ENCODE measurements around the gene ETFBKMT.

The ETFBKMT gene

GRCh38 chr12:31659087-31659942 is at the start of gene ETFBKMT:
TSS of gene ETFBKMT (plus strand) at chr12:31659688. CDS start at chr12:31661954, 2,266 bp downstream.
- DNase-seq = peak; percentile 94 to 98

GRCh38 chr12:31612819-31613218 is 46.7 kb upstream of the ETFBKMT start:
- DNase-seq = no peak

- DNase-seq = no peak
These were observed 41.1 kb upstream of the ETFBKMT start for GRCh38 chr12:31618228-31619025.

GRCh38 chr12:31620311-31620710 is 39.2 kb upstream of the ETFBKMT start:
- DNase-seq = no peak

GRCh38 chr12:31622038-31622437 is 37.5 kb upstream of the ETFBKMT start:
- DNase-seq = no peak

- no peak for DNase-seq
These were observed 33.1 kb upstream of the ETFBKMT start for GRCh38 chr12:31626270-31626995.

GRCh38 chr12:31627456-31628054 is 31.9 kb upstream of the ETFBKMT start:
- no peak for DNase-seq

- no peak for DNase-seq
These were observed 29.4 kb upstream of the ETFBKMT start for GRCh38 chr12:31629756-31630732.

GRCh38 chr12:31631023-31631724 is 28.3 kb upstream of the ETFBKMT start:
- DNase-seq = no peak

GRCh38 chr12:31631809-31632208 is 27.7 kb upstream of the ETFBKMT start:
- DNase-seq = no peak

GRCh38 chr12:31633464-31633863 is 26.0 kb upstream of the ETFBKMT start:
- no peak for DNase-seq

- DNase-seq = no peak
These were observed 24.9 kb upstream of the ETFBKMT start for GRCh38 chr12:31634620-31635019.

- no peak for DNase-seq
These were observed 17.9 kb upstream of the ETFBKMT start for GRCh38 chr12:31641509-31642090.

GRCh38 chr12:31644536-31644935 is 15.0 kb upstream of the ETFBKMT start:
- DNase-seq = no peak

- DNase-seq = no peak
These were observed 13.6 kb upstream of the ETFBKMT start for GRCh38 chr12:31645924-31646323.

GRCh38 chr12:31647086-31647491 is 12.4 kb upstream of the ETFBKMT start:
- no peak for DNase-seq

GRCh38 chr12:31650918-31651317 is 8.6 kb upstream of the ETFBKMT start:
- peak; percentile 9 to 36 for DNase-seq

- DNase-seq = peak; percentile 90 to 93
These were observed 7.5 kb upstream of the ETFBKMT start for GRCh38 chr12:31651893-31652521.

- DNase-seq = no peak
These were observed 4.3 kb upstream of the ETFBKMT start for GRCh38 chr12:31655208-31655607.

GRCh38 chr12:31655792-31656191 is 3.7 kb upstream of the ETFBKMT start:
- DNase-seq = no peak
